ENCODE results near the gene CLIC4.

- no peak for TF ChIP-seq CTCF (IDR thresholded peaks at IDR 0.05)
- TF ChIP-seq POLR2A (IDR thresholded peaks at IDR 0.05) = no peak
Observed at GRCh38 chr1:24874056-24874455, 128.8 kb downstream of the CLIC4 start.
